Endodermal cell (in vitro differentiated cells): ENCODE measurements around the gene CHST1. TPM values are rescaled to one million over a fixed set of nuclear protein-coding genes. Genes with fewer than 3 reads are reported as not detected.
A peak's percentile ranks its signal among the peaks of the same experiment; 100 is the strongest.

Experiments
- DNase-seq: peaks from one replicate; pipeline ENCODE4 v3.0.0-alpha.2; 2017
- H3K27ac ChIP-seq: 2 replicates; pipeline ENCODE4 v1.5.1; 2013; ENCODE audit warnings: mild to moderate bottlenecking, low read depth, low read length, moderate library complexity
- H3K27me3 ChIP-seq: 2 replicates; pipeline ENCODE4 v1.6.1; 2013; ENCODE audit warnings: mild to moderate bottlenecking, low read length, moderate library complexity; ENCODE audit not compliant: insufficient read depth, control insufficient read depth, poor library complexity, severe bottlenecking
- H3K36me3 ChIP-seq: 2 replicates; pipeline ENCODE4 v1.7.0; 2013; ENCODE audit warnings: mild to moderate bottlenecking, low read length, moderate library complexity; ENCODE audit not compliant: control insufficient read depth, insufficient read depth
- H3K4me1 ChIP-seq: one replicate; pipeline ENCODE4 v1.7.0; 2013; ENCODE audit warnings: low read length; ENCODE audit not compliant: control insufficient read depth, insufficient read depth
- H3K4me3 ChIP-seq: 2 replicates; pipeline ENCODE4 v1.5.1; 2013; ENCODE audit warnings: mild to moderate bottlenecking, low read length, moderate library complexity
- H3K9ac ChIP-seq: 2 replicates; pipeline ENCODE4 v1.6.1; 2013; ENCODE audit warnings: mild to moderate bottlenecking, low read length, moderate library complexity; ENCODE audit not compliant: poor library complexity, severe bottlenecking; ENCODE audit errors: extremely low read depth
- H3K9me3 ChIP-seq: 2 replicates; pipeline ENCODE4 v1.6.1; 2013; ENCODE audit warnings: mild to moderate bottlenecking, low read length, moderate library complexity; ENCODE audit not compliant: control insufficient read depth
- H3K27ac Mint-ChIP-seq: 2 replicates; pipeline ENCODE4 v1.8.0; 2020; ENCODE audit warnings: mixed read lengths
- H3K27me3 Mint-ChIP-seq: 2 replicates; pipeline ENCODE4 v1.8.0; 2021; ENCODE audit warnings: mild to moderate bottlenecking, mixed read lengths; ENCODE audit not compliant: insufficient read depth
- H3K36me3 Mint-ChIP-seq: 2 replicates; pipeline ENCODE4 v1.8.0; 2020; ENCODE audit warnings: low read depth, mixed read lengths
- H3K4me1 Mint-ChIP-seq: 2 replicates; pipeline ENCODE4 v1.8.0; 2020; ENCODE audit warnings: mixed read lengths
- H3K4me3 Mint-ChIP-seq: 2 replicates; pipeline ENCODE4 v1.8.0; 2020; ENCODE audit warnings: mild to moderate bottlenecking, moderate library complexity, mixed read lengths
- H3K9me3 Mint-ChIP-seq: 2 replicates; pipeline ENCODE4 v1.8.0; 2020; ENCODE audit warnings: mild to moderate bottlenecking, mixed read lengths
- CTCF ChIP-seq: fragments of 200-600 bp; sonication (generic); conservative IDR thresholded peaks from 2 replicates; pipeline ENCODE4 v1.5.0; 2021; ENCODE audit warnings: antibody characterized with exemption, mild to moderate bottlenecking
- WGBS, 2 experiments: methylation state at CpG; one replicate each; pipeline versions ENCODE4 v1.1.5 to v1.1.7; 2013; ENCODE audit warnings: missing lambda C conversion rate in 2 of 2, mixed read lengths in 1 of 2; ENCODE audit not compliant: insufficient coverage in 1 of 2, insufficient read length in 1 of 2; 5-methylcytosine and 5-hydroxymethylcytosine counted together
- microRNA-seq: library from miRNA; unstranded; fragments of <30 nt; microRNA quantifications from one replicate; pipeline ENCODE4 v1.2.0, GENCODE V29; 2020; ENCODE audit warnings: borderline microRNAs expressed
- total RNA-seq, 2 donors: library from RNA; stranded (reverse); fragmentation: NEBNext Ultra II Directional in 1 of 2; extraction: Animal tissue kit (Norgen Biotek cat#: 25700) in 1 of 2; gene quantifications; 2 replicates in 1 of 2; 3 replicates in 1 of 2; pipeline ENCODE4 v1.2.1, GENCODE V29; 2021

Gene CHST1
- total RNA-seq, 2 donors from 2014 or later = 0.95 to 1.6 TPM

- H3K9ac ChIP-seq = no peak overlapping the region
- Mint-ChIP-seq H3K27me3 (peaks cover 10% of the 10 kb centered on the region), H3K9me3 (no peaks in the 10 kb centered on the region), H3K4me1 (peaks cover 13% of the 10 kb centered on the region), H3K36me3 (no peaks in the 10 kb centered on the region), H3K4me3 (no peak overlapping the region), H3K27ac (no peak overlapping the region)
- no peaks in the 10 kb centered on the region for H3K27me3 ChIP-seq
- no peak overlapping the region for H3K27ac ChIP-seq
- no peaks in the 10 kb centered on the region for H3K9me3 ChIP-seq
- H3K36me3 ChIP-seq = no peaks in the 10 kb centered on the region
- 82 to 85% methylated on average over 6 to 11 of the region's 11 CpGs for WGBS, 2 experiments
- no peak for TF ChIP-seq CTCF
- DNase-seq = peak; percentile 46
- H3K4me1 ChIP-seq = peaks cover 5% of the 10 kb centered on the region
- H3K4me3 ChIP-seq = no peak overlapping the region
Measured at GRCh38 chr11:45603946-45604682, 61.3 kb downstream of the CHST1 start.

- Histone ChIP-seq H3K9ac (no peak overlapping the region), H3K9me3 (no peaks in the 10 kb centered on the region), H3K27me3 (no peaks in the 10 kb centered on the region), H3K4me3 (no peak overlapping the region), H3K27ac (no peak overlapping the region), H3K36me3 (no peaks in the 10 kb centered on the region), H3K4me1 (no peaks in the 10 kb centered on the region)
- H3K9me3 Mint-ChIP-seq = no peaks in the 10 kb centered on the region
- no peak overlapping the region for H3K27ac Mint-ChIP-seq
- peak; percentile 22 for DNase-seq
- peaks cover 8% of the 10 kb centered on the region for H3K27me3 Mint-ChIP-seq
- H3K4me1 Mint-ChIP-seq = peaks cover 6% of the 10 kb centered on the region
- no peak overlapping the region for H3K4me3 Mint-ChIP-seq
- H3K36me3 Mint-ChIP-seq = no peaks in the 10 kb centered on the region
- no peak for TF ChIP-seq CTCF
- 82 to 88% methylated on average over 9 to 11 of the region's 11 CpGs for WGBS, 2 experiments
Measured at GRCh38 chr11:45599161-45599943, 66.1 kb downstream of the CHST1 start.

Small RNA genes lying within 50 kb of the gene (microRNA-seq; reads per million reads assigned to microRNA genes)
- not detected for gene MIR7154

Other genes with a start within 250 kb of the CHST1 start
- 10 to 100 TPM; 11.4 to 16.0 TPM for gene SLC35C1, start 139.5 kb upstream of the CHST1 start, total RNA-seq
- gene CRY2, start 181.9 kb upstream of the CHST1 start, total RNA-seq = 10 to 100 TPM; 19.8 to 20.1 TPM
- 10 to 100 TPM; 11.2 to 12.8 TPM for gene MAPK8IP1, start 220.0 kb upstream of the CHST1 start, total RNA-seq
- 1 to 10 TPM; 1.1 to 1.5 TPM for gene FREY1, start 241.6 kb upstream of the CHST1 start, total RNA-seq